Middle frontal gyrus (tissue), 1 donor: Measurements from ENCODE around the gene GALM.
"Not testable (repeated sequence)": the region's sequence is repeated elsewhere in the genome, so short reads cannot be mapped to it uniquely, and the experiment has no call there.

Source experiments
- DNase-seq: peaks from one replicate; pipeline ENCODE4 v3.0.0-alpha.2; 2015; ENCODE audit warnings: low spot score; ENCODE audit errors: extremely low spot score

Gene GALM

DNA sequence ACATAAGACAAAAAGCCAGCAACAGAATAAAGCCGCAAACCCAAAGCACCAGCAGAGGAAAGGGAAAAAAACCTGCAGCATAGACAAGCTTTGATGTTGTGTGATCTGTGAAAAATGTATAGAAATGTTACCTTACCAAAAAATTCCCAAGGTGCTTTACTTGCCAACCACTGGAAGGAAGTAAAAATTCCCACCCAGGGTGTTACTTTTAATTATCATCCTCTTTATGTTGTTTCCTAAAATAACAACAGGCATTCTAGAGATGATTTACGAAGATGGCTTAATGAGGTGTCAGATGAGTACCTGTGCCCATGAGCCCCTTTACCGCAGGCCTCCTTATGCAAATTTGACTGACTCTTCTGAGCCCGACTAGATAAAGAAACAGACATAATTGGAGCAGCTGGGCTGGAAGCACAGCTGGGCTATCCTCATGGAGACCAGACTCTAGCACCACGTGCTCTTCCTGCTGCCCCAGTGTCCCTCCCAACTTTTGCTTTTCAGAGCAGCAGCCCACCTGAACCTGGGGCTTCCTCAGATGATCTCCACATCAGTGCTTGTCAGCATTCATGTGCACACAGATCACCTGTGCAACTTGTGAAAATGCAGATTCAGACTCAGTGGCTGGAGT is 43.8 kb downstream of the GALM start:
- DNase-seq: no peak

DNA sequence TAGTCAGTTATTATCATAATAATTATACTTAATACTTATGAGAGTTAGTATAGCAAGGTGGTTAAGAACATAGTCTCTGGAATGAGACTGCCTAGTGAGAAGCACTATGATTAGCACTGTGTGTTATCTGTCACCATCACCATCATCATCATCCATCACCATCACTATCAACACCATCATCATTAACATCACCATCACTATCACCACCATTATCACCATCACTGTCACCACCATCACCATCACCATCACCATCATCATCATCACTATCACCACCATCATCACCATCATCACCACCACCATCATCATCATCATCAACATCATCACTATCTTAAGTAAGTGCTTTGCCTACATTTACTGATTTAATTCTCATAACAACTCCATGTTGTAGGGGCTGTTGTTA is 45.6 kb downstream of the GALM start:
- no peak for DNase-seq

DNA sequence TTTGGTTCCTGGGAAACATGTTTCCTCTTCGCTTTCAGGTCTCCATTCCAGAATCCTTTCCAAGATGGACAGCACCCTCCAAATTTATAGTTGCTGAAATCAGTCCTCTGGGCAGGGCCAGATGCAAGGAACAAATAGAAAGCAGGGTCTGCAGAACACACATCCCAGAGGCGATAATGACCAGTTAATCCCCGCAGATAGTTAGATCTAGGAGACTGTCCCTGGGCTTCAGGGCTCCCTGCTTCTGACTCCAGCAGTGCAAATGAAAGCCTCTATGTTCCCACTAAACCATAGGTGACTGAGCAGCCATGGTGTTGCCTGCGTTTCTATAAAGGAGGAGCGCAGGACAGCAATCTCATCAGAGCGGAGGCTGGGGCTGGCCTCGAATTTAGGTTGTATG is 46.5 kb downstream of the GALM start:
- DNase-seq: no peak

DNA sequence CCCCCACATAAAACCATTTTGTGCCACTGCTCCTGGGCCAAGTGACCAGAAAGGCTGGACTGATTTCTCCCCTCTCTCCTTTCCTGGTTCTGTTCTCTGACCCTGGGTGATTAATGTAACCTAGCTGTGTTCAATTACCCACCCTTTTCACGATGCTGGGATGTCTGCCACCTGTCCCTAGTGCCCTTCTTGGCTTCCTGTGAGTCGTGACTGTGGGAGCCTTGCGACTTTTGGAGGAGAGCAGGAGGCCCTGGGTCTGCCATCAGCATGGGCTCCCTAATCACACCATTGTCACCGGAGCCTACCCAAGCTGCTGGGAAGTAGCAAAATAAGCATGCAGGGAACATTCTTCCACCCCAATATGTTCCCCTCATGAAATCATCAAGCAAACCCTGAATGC is 47.0 kb downstream of the GALM start:
- DNase-seq: no peak

DNA sequence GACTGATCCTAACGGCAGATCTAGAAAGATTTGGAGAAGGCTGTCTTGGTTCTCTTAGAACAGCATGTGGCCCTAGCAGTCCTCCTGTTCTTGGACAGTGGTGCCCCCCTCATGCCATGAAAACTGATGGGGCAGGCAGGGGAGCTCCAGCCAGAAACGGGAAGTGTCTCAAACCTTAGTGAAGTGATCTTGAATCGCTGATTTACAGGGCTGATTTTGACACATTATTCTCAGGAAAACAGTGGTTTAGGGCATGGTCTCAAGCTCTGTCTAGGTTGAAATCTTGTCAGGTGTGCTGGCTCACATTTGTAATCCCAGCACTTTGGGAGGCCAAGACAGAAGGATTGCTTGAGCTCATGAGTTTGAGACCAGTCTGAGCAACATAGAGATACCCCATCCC is 47.4 kb downstream of the GALM start:
- no peak for DNase-seq

DNA sequence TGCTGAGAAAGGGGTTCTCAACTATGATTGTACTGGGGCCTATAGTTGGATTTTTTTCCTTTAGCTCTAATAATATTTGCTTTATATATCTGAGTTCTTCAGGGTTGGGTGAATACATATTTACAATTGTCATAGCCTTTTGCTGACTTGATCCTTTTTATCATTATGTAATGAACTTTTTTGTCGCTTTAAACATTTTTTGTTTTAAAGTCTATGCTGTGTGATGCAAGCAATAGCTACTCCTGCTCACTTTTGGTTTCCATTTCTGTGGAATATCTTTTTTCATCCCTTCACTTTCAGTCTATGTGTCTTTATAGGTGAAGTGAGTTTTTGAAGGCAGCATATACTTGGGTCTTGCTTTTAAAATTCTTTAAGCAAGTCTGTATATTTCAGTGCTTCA is 49.0 kb downstream of the GALM start:
- not testable (repeated sequence) for DNase-seq

DNA sequence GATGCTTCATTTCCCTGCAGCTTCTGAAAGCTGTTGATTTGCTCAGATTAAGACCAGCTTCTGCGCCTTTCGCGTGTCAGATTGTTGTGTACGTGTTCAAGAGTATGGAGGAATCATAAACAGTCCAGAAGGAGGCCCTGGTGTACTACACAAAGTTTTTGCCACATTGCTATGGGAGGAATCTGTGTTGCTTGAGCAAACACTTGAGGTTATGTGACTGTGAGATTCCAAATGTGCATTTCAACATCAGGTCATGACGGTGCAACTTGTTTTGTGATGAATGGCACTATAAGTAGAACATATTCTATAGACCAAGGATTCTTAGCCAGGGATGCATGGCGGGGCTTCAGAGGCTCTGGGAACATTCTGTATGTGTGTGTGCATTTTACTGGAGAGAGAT is 50.3 kb downstream of the GALM start:
- DNase-seq: no peak

DNA sequence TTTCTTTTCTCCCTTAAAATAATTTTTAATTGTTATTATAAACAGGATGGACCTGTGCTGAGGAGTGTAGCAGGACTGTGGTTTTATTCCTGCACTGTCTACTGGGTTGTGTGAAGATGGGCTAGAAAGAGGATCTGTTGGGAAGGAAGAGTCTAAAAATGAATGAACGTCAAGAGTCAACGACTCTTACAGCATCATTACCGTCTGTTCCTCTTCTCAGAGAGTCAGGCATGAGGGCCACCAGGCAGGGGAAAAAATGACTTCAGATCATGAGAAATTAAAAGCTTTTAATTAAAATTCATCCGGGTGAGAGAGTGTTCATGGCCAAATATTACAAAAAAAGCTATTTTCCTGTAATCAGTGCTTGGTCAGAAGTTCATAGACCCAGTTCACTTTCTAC is 52.7 kb downstream of the GALM start:
- no peak for DNase-seq

DNA sequence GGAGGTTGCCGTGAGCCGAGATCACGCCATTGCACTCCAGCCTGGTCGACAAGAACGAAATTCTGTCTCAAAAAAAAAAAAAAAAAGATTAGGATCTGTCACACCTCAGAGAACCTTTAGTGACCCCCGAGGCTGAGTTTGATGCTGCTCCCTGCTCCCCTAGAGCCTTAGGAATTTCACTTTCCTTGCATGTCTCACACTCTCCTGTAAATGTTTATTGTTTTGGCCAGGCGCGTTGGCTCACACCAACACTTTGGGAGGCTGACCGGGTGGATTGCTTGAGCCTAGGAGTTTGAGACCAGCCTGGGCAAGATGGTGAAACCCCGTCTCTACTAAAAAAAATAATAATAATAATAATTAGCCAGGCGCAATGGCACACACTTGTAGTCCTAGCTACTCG is 53.8 kb downstream of the GALM start:
- DNase-seq: no peak

DNA sequence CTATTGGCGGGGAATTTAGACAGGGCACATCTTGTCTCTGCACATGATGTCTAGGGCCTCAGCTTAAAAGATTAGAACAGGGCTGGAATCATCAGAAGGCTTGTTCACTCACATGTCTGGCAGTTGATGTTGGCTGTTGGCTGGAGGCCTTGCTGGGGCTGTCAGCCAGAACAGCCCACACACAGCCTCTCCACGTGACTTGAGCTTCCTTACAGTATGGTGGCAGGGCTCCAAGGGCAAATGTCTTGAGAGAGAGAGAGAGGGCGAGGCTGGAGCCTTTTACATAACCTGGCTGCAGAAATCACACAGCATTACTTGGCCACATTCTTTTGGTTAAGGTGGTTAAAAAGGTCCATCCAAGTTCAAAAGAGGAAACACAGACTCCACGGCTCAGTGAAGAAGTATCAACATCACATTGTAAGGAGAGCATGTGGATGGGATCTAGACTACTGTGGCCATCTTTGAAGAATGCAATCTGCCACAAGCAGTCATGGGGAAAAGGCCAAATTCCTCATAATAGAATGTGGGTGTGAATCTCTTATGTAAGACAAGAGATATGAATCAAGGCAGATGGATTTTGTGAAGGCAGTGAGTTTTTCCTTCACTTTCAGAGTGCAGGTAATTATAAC is 54.8 kb downstream of the GALM start:
- peak; percentile 37 for DNase-seq

DNA sequence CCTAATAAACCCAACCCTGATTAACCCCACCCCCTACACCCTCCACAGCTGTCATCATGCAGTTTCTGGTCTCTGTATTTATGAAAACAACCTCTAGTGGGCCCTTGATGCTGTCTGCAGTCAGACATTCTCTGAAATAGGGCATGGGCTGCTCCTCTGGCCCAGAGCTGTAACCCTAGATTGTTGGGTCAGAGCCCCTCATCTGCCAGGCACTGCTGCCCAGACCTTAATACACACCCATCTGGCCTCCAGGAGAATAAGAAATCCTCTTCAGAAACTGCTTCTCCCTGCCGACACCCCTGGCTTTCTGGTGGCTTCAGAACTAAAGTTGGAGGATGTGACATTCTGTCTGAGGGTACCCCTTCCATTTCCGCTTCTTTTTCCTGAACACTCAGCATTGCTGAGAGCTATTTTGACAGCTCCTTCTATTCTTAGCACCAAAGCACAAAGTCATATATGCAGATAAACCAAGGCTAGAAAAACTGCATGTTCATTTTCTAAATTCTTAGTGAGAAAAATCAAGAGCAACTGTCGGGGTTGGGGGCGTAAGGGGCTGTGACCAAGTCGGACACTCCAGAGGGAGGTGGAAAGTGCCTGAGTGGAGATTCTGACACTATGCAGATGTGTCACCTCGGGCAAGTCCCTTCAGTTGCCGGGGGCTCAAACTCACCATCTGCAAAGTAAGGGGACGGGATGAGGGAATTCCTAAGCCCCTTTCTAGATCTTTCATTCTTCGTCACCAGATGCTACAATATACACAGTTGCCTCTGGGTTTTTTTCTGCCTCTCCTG is 56.6 kb downstream of the GALM start:
- no peak for DNase-seq

DNA sequence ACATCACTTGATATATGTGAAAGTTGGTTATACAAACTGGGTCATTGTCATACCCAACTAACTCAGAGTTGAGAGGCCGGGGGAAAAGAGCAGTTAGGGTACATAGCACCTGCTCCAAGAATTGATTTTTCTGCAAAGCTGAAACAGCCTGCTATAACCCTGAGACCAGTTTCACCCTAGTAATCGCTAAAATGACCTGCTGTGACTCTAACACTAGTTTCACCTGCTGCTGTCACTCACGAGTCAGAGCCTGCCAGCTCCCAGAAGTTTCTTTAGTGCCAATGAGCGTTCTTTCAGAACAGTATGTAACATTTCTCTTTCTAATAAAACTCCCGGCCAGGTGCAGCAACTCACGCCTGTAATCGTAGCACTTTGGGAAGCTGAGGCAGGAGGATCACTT is 57.3 kb downstream of the GALM start:
- DNase-seq: no peak

DNA sequence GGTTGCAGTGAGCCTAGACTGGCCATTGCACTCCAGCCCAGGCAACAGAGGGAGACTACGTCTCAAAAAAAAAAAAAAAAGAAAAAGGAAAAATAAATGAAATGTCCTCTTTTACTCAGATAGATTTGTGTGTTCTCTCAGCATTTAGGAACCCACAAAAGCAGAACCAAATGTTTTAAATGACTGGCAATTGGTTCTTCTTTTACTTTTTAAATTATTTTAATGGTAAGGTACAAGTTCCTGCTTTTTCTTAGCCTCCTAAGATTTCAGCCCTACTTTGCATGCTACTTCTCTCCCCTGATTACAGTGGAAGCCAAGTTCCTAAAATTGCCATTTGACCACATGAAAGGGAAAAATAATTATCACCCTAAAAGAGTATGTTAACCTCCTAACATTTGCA is 61.7 kb downstream of the GALM start:
- no peak for DNase-seq

DNA sequence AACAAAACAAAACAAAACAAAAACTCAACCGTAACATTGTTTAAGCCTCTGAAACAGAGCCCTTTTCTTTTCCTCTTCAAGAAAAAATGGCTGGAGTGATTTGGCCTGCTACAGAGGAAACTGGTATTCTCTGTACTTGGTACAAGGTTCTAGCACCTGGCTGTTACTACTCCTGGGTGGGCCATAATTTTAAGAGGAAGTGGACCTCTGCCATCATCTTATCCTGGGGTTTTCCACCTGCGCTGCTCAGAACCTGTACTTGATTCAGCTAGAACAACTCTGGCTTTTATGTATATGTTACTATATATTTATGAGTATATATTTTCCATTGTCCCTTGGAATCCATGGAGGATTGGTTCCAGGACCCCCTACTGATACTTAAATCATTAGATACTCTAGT is 62.8 kb downstream of the GALM start:
- DNase-seq: no peak

DNA sequence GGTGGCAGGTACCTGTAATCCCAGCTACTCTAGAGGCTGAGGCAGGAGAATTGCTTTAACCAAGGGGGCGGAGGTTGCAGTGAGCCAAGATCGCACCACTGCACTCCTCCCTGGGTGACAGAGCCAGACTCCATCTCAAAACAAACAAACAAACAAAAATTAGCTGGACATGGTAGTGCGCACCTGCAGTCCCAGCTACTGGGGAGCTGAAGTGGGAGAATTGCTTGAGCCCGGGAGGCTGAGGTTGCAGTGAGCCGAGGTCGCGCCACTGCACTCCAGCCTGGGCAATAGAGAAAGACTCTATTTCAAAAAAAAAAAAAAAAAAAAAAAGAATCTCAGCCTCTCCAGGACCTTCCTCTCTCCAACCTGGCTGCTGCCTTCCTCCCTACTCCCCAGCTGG is 65.2 kb downstream of the GALM start:
- no peak for DNase-seq

DNA sequence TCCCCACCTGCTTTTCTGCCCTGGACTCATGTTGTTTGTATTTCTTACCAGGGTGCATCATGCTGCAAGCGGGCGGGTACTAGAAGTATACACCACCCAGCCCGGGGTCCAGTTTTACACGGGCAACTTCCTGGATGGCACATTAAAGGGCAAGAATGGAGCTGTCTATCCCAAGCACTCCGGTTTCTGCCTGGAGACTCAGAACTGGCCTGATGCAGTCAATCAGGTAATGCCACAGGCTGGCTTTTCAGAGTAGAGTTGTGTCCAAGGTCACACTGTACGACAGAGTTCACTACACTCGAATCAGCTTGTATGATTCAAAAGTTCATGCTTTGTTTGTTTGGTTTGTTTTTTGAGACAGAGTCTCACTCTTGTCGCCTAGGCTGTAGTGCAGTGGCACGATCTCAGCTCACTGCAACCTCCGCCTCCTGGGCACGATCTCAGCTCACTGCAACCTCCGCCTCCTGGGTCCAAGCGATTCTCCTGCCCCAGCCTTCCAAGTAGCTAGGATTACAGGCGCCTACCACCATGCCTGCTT is 65.8 kb downstream of the GALM start:
- no peak for DNase-seq

DNA sequence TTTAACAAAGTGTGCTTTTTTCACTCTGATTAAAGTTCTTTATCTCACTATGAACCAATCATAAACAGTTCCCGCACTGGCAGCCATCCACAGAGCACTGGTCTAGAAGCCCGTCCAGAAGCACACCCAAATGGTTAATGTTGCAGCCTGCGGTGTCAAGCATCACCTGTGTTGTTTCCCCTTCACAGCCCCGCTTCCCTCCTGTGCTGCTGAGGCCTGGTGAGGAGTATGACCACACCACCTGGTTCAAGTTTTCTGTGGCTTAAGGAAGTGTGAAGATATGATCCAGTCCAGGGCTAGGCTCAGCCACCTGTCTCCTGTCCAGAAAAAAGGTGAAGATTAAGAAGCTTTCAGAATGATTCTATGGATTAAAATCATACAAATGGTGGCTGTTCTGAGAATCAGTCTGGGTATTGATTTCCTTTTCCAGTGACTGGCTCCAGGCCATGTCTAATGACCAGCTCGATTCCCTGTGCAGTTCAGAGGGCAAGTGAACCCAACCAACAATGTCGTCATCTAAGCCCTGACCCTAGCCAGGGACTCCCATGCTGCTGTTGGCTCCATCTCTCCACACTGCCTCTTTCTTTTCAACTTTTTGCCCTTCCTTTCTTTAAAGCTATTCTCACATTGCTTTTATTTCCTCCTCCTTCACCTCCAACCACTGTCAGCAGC is 67.5 kb downstream of the GALM start:
- DNase-seq: no peak

DNA sequence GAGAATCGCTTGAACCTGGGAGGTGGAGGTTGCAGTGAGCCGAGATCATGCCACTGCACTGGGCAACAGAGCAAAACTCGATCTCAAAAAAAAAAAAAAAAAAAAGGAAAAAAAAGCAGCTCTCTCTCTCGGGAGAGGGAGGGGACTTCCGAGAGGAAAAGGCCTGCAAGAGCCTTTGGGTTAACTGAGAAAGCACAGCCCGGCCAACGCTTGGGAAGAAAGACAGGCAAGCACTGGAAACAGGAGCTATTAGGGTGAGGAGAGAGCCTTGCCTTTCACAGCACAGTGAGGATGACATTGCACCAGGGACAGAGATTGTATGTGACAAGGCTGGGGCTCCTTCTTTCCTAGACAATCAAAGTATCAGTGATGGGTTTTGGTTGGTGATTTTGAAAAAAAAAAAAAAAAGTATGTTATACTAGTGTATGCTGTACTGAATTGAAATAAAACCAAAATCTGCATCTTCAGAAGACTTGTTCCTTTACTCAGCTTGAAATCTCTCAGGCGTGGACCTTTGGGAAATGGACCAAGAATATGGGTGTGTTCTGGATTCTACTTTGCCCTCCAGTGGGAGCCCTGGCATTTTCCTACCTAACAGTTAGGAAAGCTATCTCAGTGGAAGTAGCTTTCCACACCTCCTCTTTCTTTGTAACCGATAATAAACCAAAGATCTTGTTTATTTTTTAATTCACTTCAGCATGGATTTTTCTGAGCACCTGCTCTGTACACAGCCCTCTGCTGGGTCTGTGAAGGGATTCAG is 68.6 kb downstream of the GALM start:
- no peak for DNase-seq

DNA sequence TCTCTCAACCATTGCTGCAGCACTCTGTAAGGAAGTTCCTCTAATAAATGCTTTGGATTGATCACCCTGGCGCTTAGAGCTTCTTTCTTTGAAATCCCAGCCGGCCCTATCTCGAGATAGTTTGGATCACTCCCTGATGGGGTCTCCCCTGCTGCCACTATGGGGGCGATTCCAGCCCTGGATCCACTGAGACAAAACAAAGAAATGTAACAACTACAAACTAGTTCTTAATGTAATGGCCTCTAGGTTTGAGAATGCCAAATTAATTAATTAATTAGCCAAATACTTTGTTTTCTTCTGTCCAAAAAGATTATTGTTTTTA is 70.0 kb downstream of the GALM start:
- DNase-seq: no peak

DNA sequence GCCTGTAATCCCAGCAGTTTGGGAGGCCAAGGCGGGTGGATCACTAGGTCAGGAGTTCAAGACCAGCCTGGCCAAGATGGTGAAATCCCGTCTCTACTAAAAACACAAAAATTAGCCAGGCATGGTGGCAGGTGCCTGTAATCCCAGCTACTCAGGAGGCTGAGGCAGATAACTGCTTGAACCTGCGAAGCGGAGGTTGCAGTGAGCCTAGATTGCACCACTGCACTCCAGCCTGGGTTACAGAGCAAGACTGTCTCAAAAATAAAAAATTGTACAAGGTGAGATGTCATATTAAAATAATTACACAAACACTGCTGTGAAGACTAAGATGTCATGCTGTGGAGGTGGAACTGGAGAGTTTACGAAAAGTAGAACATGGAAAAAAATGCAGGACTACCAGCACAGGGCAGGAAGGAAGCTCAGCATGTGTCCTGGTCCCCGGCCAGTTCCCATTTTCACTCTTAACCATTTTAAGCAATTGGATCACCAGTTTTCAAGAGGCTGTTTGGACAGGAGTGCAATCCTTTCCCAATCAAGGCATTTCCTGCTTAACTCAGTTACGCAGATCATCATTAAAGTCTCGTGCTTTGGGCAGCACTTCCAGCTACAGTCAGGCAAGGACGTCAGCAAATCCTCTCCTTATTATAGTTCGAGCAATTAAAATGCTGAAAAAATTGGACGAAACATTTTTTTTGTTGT is 71.2 kb downstream of the GALM start:
- DNase-seq: not testable (repeated sequence)

DNA sequence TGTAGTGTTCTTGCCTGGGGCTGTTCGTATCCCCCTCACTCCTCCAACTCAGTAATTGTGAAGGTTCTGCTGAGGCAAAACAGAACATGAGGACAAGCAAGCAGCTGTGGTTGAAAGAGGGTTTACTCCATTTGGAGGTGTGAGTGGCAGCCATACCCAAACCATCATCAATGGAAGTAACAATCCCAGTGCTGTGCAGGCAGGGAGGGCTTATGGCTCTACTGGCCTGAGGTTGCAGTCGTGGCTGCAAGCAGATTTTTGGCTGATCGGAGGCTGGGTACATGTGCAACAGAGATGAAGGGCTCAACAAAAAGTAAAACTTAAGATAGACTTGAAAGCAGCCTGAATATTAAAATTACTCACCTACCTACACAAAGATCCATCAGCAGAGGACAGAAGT is 72.0 kb downstream of the GALM start:
- no peak for DNase-seq
